GM23338 (cell line): ENCODE data around the gene APOL2.
"Not testable (repeated sequence)": the region's sequence is repeated elsewhere in the genome, so short reads cannot be mapped to it uniquely, and the experiment has no call there.

Experiments
- CREB1 ChIP-seq: fragments of 250-450 bp; sonication (Bioruptor Pico); IDR thresholded peaks from 2 replicates; pipeline ENCODE4 v1.5.0; 2020; ENCODE audit warnings: low read depth, mild to moderate bottlenecking, moderate library complexity
- CTCF ChIP-seq, 2 experiments: fragments of 200-600 bp in 1 of 2; sonication (generic) in 1 of 2; conservative IDR thresholded peaks; 2 replicates each; pipeline versions ENCODE4 v1.5.1 to v1.6.1; 2016 to 2017; ENCODE audit warnings: antibody characterized with exemption in 2 of 2, low read depth in 2 of 2, mild to moderate bottlenecking in 2 of 2, moderate library complexity in 1 of 2
- STAT1 ChIP-seq: IDR thresholded peaks from one replicate; pipeline ENCODE4 v1.6.1; 2016; ENCODE audit warnings: antibody characterized with exemption; ENCODE audit not compliant: unreplicated experiment

DNA sequence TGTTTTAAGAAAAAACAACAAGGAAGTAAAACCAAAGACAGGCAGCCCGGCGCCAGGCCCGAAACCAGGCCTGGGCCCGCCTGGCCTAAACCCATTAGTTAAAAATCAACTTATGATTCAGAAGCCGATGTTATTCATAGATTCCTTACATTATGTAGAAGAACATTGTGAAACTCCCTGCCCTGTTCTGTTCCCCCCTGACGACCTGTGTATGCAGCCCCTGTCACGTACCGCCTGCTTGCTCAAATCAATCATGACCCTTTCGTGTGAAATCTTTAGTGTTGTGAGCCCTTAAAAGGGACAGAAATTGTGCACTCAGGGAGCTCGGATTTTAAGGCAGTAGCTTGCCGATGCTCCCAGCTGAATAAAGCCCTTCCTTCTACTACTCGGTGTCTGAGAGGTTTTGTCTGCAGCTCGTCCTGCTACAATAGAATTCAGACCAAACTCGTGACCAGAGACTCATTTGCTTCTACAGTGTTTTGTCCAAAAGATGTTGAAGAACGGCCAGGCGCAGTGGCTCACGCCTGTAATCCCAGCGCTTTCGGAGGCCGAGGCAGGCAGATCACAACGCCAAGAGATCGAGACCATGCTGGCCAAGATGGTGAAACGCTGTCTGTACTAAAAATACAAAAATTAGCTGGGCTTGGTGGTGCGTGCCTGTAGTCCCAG is 11.1 kb upstream of the APOL2 start:
- not testable (repeated sequence) for TF ChIP-seq CREB1; CTCF (conservative IDR thresholded peaks at IDR 0.05; ENCODE audit: low read depth in 2 of 2); STAT1
